GM12865 (cell line): Measurements from ENCODE around the gene SCT.

ENCODE experiments used
- DNase-seq: peaks from one replicate; pipeline ENCODE4 v3.0.0; 2010; ENCODE audit warnings: low read depth
- H3K4me3 ChIP-seq: 2 replicates; pipeline ENCODE4 v1.5.1; 2011; ENCODE audit warnings: mild to moderate bottlenecking, low read depth, low read length, control low read depth
- CTCF ChIP-seq: IDR thresholded peaks from 2 replicates; pipeline ENCODE4 v1.5.1; 2011; ENCODE audit warnings: low read length, control low read depth, low read depth, inconsistent platforms; ENCODE audit not compliant: insufficient read depth; ENCODE audit errors: missing control alignments

SCT gene, protein sequence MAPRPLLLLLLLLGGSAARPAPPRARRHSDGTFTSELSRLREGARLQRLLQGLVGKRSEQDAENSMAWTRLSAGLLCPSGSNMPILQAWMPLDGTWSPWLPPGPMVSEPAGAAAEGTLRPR

DNA sequence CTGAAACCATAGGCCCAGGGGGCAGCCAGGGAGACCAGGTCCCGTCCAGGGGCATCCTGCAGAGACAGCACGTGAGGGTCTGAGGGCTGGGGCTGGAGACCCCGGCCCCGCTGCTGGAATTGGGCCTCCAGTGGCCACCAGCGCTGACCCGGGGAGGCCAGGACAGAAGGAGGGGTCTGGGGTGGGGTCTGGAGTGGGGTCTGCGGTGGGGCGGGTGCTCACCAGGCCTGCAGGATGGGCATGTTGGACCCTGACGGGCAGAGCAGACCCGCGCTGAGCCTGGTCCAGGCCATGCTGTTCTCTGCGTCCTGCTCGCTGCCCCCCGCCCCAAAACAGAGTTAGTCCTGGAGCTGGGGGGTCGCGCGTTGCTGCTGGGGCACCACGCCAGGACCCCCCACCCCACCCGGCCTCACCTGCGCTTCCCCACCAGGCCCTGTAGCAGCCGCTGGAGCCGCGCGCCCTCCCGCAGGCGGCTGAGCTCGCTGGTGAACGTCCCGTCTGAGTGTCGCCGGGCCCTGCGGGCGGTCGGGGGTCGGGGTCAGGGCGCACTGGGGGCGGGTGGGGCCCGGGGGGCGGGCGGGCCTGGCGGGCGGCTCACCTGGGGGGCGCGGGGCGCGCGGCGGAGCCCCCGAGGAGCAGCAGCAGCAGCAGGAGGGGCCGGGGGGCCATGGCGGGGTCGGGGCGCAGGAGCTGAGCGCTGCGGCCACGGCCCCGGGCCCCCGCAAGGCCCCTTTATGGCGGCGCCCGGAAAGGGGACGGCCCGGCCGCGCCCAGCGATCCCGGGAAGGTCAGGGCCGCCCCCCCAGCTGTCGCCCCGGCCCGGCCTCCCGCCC lies at the start of gene SCT:
SCT (minus strand) TSS at position 707 of the 833 bp plus-strand sequence; CDS start at position 669, 38 bp downstream.
- no peak for DNase-seq
- no peak for TF ChIP-seq CTCF
- no peak within 1 kb of the TSS for H3K4me3 ChIP-seq

- TF ChIP-seq CTCF = no peak
- DNase-seq = no peak
- no peak overlapping the region for H3K4me3 ChIP-seq
Measured at GRCh38 chr11:674406-674805, 47.4 kb upstream of the SCT start.

GRCh38 chr11:673866-674265 lies 46.9 kb upstream of the SCT start:
- no peak for DNase-seq

DNA sequence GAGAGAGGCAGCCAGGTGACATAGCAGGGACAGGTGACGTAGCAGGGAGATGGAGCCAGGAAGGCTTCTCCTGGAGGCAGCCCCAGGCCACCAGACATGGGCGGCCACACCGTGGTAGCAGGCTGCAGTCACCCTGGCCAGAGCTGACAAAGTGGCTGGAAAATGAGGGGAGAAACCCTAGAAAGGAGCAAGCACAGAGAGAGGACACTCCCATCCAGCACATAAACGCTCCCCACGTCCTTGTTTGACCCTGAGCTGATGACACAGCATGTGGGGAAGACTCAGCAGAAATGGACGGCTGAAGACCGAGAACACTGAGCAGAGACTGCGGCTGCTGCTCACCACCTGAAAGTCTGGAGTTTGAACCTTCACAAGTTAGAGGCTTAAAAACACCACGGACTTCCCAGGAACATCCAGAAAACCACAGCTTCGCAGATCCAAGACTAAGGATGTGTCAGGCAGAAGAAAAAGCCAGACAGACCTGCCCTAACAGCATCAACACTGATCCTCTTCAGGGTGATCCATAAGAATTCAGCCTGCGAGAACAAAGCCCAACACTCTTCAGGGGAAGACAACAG lies 38.8 kb upstream of the SCT start:
- TF ChIP-seq CTCF = no peak
- no peak overlapping the region for H3K4me3 ChIP-seq

More at GRCh38 chr11:673866-674265, 46.9 kb upstream of the SCT start:
- TF ChIP-seq CTCF = no peak
- H3K4me3 ChIP-seq = no peak overlapping the region

DNA sequence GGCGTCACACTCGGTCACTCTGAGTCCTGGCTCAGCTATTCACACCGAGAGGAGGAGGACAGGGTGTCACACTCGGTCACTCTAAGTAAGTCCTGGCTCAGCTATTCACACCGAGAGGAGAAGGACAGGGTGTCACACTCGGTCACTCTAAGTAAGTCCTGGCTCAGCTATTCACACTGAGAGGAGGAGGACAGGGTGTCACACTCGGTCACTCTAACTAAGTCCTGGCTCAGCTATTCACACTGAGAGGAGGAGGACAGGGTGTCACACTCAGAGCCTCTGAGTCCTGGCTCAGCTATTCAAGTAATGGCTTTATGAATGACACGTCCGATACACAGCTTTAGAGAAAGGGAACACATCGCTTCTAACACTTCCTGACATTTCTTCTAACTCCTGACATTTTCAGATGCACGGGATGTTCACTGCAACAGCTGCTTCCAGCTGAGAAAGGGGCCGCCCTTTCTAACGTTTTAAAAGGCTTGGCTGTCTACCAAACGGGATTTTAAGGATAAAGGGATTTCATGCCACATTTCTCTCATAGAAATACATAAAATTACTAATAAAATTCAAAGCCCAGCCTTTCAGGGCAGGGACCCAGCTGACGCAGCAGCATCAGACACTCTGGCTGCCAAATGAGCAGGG lies 38.2 kb upstream of the SCT start:
- DNase-seq = no peak
- no peak for TF ChIP-seq CTCF

More for the DNA sequence above, 38.8 kb upstream of the SCT start:
- no peak for DNase-seq

DNA sequence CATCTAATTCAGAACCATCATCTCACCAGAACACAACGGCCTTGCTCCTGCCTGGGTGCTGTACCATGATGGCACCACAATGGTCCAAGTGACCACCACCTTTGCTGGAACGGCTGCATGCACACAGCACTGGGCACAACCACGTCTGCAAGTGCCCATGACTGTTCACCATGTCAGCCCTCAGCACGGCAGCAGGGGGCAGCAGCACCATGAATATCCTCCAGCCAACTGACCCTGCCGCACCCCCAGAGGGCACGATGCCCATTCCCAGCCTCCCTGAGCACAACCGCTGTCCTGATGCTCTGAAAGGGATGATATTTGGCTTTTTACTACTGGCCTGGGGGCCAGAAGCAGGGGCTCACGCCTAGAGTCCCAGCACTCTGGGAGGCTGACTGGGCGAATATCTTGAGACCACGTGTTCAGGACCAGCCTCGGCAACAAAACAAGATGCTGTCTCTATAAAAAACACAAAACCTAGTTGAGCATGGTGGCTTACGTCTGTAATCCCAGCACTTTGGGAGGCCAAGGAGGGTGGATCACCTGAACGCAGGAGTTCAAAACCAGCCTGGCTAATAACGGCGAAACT lies 35.8 kb upstream of the SCT start:
- TF ChIP-seq CTCF = peak; percentile 81
- no peak overlapping the region for H3K4me3 ChIP-seq
- DNase-seq = peak; percentile 63

More for the DNA sequence above, 38.2 kb upstream of the SCT start:
- H3K4me3 ChIP-seq = no peak overlapping the region
